Mucosa of rectum (tissue), 2 donors: ENCODE data around the gene S100A14.

Experiments
- H3K27ac ChIP-seq, 2 donors: one replicate each; pipeline ENCODE4 v1.7.0; 2013; ENCODE audit warnings: inconsistent platforms in 2 of 2, low read depth in 2 of 2, low read length in 2 of 2
- H3K27me3 ChIP-seq, 2 donors: one replicate each; pipeline ENCODE4 v1.7.0; 2013; ENCODE audit warnings: low read length in 2 of 2; ENCODE audit not compliant: control insufficient read depth in 2 of 2, insufficient read depth in 2 of 2
- H3K36me3 ChIP-seq, 2 donors: one replicate each; pipeline ENCODE4 v1.7.0; 2013; ENCODE audit warnings: low read length in 2 of 2; ENCODE audit not compliant: control insufficient read depth in 2 of 2, insufficient read depth in 2 of 2
- H3K4me1 ChIP-seq, 2 donors: one replicate each; pipeline ENCODE4 v1.7.0; 2013; ENCODE audit warnings: low read length in 2 of 2, mild to moderate bottlenecking in 1 of 2; ENCODE audit not compliant: control insufficient read depth in 2 of 2, insufficient read depth in 2 of 2
- H3K4me3 ChIP-seq, 2 donors: one replicate each; pipeline ENCODE4 v1.7.0; 2013; ENCODE audit warnings: low read length in 2 of 2
- H3K9ac ChIP-seq, 2 donors: one replicate each; pipeline ENCODE4 v1.7.0; 2013; ENCODE audit warnings: low read length in 2 of 2, low read depth in 1 of 2, mild to moderate bottlenecking in 1 of 2
- H3K9me3 ChIP-seq, 2 donors: one replicate each; pipeline ENCODE4 v1.7.0; 2013; ENCODE audit warnings: low read length in 2 of 2; ENCODE audit not compliant: control insufficient read depth in 2 of 2
- donor health status: healthy.
- donor health status: Normal muscosa, but diverticular disease.

S100A14 gene

DNA sequence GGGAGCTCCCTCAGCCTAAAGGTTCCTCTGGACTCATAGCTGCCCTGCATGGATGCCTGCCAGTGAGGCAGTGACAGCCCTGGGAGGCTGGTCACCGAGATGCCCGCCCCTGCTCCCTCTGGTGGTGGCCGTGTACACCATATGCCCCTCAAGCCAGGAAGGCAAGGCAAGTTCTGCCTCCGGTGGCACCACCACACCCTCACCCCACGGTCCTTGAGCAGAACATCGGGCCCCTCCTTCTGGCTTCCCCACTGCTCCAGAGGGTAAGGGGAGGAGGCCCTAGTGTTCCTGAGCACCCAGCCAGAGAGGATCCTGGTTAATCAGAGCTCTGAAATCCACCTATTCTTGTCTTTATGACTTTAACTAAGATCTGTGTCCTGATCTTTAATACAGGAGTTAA is 1.5 kb upstream of the S100A14 start:
- H3K36me3 ChIP-seq, result peaks cover 2% of the 10 kb centered on the region in 2 donors
- H3K4me1 ChIP-seq, result peaks cover 32 to 36% of the 10 kb centered on the region in 2 donors
- H3K27me3 ChIP-seq, result no peaks in the 10 kb centered on the region
- H3K9me3 ChIP-seq, result no peaks in the 10 kb centered on the region
- H3K9ac ChIP-seq, result no peak overlapping the region
- no peak overlapping the region for H3K4me3 ChIP-seq
- H3K27ac ChIP-seq, result peak overlapping the region in 1 of 2 donors; percentile 86

DNA sequence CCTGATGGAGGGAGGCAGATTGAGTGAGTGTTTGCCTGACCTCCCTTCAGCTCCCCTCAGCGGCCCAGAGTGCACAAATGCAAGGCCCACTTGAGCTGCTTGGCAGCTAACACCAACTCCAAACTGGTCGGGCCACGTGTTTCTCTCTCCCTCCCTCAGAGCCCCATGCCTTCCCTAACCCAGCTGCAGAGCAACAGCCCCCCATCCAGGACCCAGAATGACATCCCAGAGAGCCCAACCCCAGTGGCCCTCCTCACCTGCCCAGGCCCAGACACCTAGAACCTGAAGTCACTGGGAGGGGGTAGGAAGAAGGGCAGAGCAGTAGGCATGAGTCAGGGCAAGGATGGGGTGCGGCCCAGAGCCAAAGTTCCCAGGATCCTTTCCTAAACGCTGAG is 789 bp upstream of the S100A14 start:
- Histone ChIP-seq H3K9ac (peak overlapping the region; percentile 14 to 81), H3K36me3 (peaks cover 1 to 2% of the 10 kb centered on the region in 2 donors), H3K27me3 (no peaks in the 10 kb centered on the region), H3K4me1 (peaks cover 32 to 36% of the 10 kb centered on the region in 2 donors), H3K27ac (peak overlapping the region; percentile 81 to 86), H3K9me3 (no peaks in the 10 kb centered on the region), H3K4me3 (peak overlapping the region in 1 of 2 donors; percentile 67)

- H3K36me3 ChIP-seq, result peaks cover 0 to 2% of the 10 kb centered on the region in 2 donors
- H3K4me1 ChIP-seq, result peaks cover 41 to 45% of the 10 kb centered on the region in 2 donors
- peak overlapping the region; percentile 81 to 86 for H3K27ac ChIP-seq
- H3K4me3 ChIP-seq, result peak overlapping the region; percentile 67 to 72
- H3K27me3 ChIP-seq, result no peaks in the 10 kb centered on the region
- no peaks in the 10 kb centered on the region for H3K9me3 ChIP-seq
- H3K9ac ChIP-seq, result peak overlapping the region; percentile 81 to 91
Measured at GRCh38 chr1:153615406-153615805, 719 bp downstream of the S100A14 start.

DNA sequence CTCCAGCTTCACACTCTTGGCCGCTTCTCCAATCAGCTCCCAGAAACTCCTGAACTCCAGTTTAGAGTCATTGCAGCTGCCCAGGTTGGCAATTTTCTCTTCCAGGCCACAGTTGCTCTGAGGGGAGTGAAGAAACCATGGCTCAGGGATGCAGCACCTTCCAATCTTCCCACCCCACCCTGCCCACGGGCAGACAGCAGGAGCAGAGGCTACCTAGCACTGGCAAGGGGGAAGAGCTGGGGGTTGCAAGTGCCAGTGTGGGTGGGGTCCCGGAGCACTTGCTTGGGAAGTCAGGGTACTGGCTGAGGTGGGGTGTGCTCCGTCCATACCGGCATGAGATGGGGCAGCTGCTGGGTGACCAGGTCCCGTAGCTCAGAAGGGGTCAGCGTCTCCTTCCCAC is 1.2 kb downstream of the S100A14 start:
- peak overlapping the region; percentile 94 to 95 for H3K27ac ChIP-seq
- peak overlapping the region in 1 of 2 donors; percentile 81 for H3K9ac ChIP-seq
- peaks cover 45 to 50% of the 10 kb centered on the region in 2 donors for H3K4me1 ChIP-seq
- no peaks in the 10 kb centered on the region for H3K27me3 ChIP-seq
- H3K9me3 ChIP-seq, result no peaks in the 10 kb centered on the region
- H3K36me3 ChIP-seq, result peaks cover 0 to 2% of the 10 kb centered on the region in 2 donors
- peak overlapping the region; percentile 67 to 72 for H3K4me3 ChIP-seq

DNA sequence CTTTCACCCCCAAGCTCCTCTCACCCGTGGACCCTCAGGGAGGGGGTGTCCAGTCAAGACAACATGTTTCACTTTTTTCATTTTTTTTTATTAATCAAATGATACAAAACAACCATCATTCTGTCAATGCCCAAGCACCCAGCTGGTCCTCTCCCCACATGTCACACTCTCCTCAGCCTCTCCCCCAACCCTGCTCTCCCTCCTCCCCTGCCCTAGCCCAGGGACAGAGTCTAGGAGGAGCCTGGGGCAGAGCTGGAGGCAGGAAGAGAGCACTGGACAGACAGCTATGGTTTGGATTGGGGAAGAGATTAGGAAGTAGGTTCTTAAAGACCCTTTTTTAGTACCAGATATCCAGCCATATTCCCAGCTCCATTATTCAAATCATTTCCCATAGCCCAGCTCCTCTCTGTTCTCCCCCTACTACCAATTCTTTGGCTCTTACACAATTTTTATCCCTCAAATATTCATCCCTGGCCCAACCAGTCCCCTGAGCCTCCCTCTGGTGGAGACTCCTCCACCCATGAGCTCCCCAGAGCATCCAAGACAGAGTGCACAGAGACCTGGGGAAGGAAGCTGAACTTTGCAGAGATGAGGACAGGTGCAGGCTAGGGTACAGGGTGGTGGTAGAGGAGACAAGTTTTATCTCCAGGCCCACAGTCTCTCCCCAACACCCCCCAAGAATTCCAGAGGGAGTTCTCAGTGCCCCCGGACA is 1.8 kb downstream of the S100A14 start:
- Histone ChIP-seq H3K36me3 (peaks cover 0 to 2% of the 10 kb centered on the region in 2 donors), H3K27ac (peak overlapping the region; percentile 94 to 95), H3K9me3 (no peaks in the 10 kb centered on the region), H3K9ac (peak overlapping the region; percentile 23 to 26), H3K4me3 (peak overlapping the region; percentile 0 to 67), H3K27me3 (no peaks in the 10 kb centered on the region), H3K4me1 (peaks cover 50 to 55% of the 10 kb centered on the region in 2 donors)

DNA sequence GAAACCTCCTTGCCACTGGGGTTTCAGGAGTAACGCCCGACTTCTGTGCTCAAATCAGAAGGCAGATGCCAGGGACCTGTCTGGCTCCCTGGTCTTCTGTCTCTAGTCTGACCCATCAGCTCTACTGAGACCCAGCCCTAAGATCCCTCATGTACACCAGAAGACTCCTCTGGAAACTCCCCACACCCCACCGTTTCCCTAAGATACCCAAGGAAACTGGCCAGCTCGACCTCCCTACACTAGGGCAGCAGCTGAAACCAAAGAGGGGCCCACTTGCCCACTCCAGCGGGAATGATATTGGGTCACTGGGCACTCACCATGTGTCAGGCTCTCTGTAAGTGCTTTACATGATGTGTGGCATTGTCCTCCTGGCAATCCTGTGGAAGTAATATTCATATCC is 2.7 kb downstream of the S100A14 start:
- peaks cover 56 to 63% of the 10 kb centered on the region in 2 donors for H3K4me1 ChIP-seq
- no peaks in the 10 kb centered on the region for H3K27me3 ChIP-seq
- H3K27ac ChIP-seq, result peak overlapping the region; percentile 94 to 95
- H3K4me3 ChIP-seq, result peak overlapping the region; percentile 80 to 93
- no peaks in the 10 kb centered on the region for H3K36me3 ChIP-seq
- H3K9ac ChIP-seq, result peak overlapping the region; percentile 42 to 74
- H3K9me3 ChIP-seq, result no peaks in the 10 kb centered on the region

DNA sequence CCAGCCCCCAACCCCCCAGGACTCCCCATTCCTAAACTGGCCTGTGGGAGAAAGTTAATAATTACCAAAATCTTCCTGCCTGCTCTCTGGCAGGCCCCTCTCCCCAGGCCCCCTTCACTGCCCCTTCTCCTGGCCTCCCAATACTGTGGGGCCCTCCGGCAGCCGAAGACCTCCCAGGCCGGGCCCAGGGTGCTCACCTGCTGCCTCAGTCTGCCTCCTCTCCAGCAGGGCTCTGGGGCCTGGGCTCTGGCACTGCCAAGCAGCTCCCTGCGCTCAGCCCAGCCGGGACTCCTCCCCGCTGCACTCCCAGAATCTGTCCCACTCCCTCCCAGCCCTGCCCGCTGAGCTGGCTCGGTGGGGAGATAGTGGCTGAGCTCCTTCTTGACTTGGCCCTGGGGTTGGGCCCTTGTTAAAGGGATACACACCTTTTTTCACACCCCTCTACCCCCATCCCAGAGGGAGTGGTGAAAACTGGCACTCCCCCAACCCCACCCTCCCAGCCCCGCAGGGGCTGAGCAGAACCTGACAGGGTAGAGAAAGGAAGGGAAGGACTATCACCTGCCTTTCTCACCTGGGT is 3.3 kb downstream of the S100A14 start, which contains the start of gene S100A16:
TSS of gene S100A16 (minus strand) at position 383 of the 577 bp plus-strand sequence. CDS start 4,986 bp downstream, outside the sequence.
- peak within 1 kb of the TSS; percentile 95 to 96 for H3K9ac ChIP-seq
- peak within 1 kb of the TSS; percentile 94 to 95 for H3K27ac ChIP-seq
- no peaks in the 10 kb centered on the region for H3K27me3 ChIP-seq
- H3K36me3 ChIP-seq, result peaks cover 2% of the 10 kb centered on the region in 2 donors
- no peaks in the 10 kb centered on the region for H3K9me3 ChIP-seq
- peak within 1 kb of the TSS; percentile 80 to 93 for H3K4me3 ChIP-seq
- H3K4me1 ChIP-seq, result peaks cover 61 to 69% of the 10 kb centered on the region in 2 donors

DNA sequence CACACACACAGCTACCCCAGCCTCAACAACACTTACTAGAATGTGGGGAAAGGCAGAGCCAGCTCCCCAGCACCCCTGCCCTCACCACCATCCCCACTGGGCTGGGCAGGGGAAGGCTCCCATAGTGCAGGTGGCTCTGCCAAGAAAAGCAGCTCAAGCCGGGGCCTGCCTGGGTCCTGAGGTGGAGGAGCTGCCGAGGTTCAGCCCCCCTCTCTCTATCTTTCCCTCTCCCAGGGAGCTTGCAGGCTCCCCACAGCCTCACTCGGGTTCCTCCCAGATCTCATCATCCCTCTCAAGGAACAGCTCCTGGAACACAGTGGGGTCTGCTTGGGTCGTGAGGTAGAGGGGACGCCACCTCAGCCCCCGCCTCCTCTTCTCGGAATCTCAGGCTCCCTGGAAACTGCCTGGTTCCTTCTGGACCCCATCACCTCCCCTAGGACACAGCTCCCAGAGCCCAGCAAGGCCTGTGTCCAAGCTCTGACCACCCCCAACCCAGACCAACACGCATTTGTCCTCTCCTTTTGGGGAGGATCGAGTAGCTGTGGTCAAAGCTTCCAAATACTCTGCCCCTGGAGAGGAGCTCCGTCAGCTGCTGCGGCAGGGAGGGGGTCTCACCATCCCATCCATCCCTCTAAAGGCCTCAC is 3.9 kb downstream of the S100A14 start:
- Histone ChIP-seq H3K36me3 (peaks cover 6 to 7% of the 10 kb centered on the region in 2 donors), H3K4me3 (peak overlapping the region; percentile 80 to 93), H3K9me3 (no peaks in the 10 kb centered on the region), H3K9ac (peak overlapping the region; percentile 95 to 96), H3K27me3 (no peaks in the 10 kb centered on the region), H3K27ac (peak overlapping the region; percentile 94 to 95), H3K4me1 (peaks cover 56 to 73% of the 10 kb centered on the region in 2 donors)

DNA sequence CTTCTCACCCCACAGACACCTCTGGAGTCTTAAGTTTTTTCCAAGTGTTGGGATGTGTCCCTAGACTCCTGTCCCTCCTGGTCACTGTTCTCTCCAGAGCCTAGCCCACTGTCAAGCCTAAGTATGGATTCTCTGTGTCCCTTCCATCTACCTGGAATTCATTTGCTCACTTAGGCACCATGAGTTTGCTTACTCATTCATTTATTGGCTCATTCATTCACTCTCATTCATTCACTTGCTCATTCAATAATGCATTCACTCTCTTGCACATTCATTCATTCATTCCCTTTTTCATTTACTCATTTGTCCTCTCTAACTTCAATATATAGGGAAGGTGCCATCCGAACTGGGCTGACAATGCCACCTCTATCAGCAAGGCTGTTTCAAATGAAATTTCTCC is 4.8 kb downstream of the S100A14 start:
- H3K4me3 ChIP-seq, result peak overlapping the region; percentile 80 to 93
- peak overlapping the region; percentile 95 to 96 for H3K9ac ChIP-seq
- H3K4me1 ChIP-seq, result peaks cover 47 to 67% of the 10 kb centered on the region in 2 donors
- H3K36me3 ChIP-seq, result peaks cover 14 to 15% of the 10 kb centered on the region in 2 donors
- no peaks in the 10 kb centered on the region for H3K27me3 ChIP-seq
- no peaks in the 10 kb centered on the region for H3K9me3 ChIP-seq
- peak overlapping the region; percentile 94 to 95 for H3K27ac ChIP-seq
